NCI-H1694 (cell line): ENCODE results near the gene RBKS.
A peak's percentile ranks its signal among the peaks of the same experiment; 100 is the strongest.

Experiments used
- DNase-seq: peaks from one replicate; lab custom pipeline; 2025; lab: John Stamatoyannopoulos, UW

The RBKS gene

GRCh38 chr2:27890146-27890923 lies at the start of gene RBKS, which contains the start of gene BABAM2:
RBKS (minus strand) TSS chr2:27890387; CDS start chr2:27890345, 42 bp downstream.
BABAM2 (plus strand) TSS chr2:27890729; CDS start chr2:27894557, 3,828 bp downstream.
- DNase-seq = peak; percentile 45

- no peak for DNase-seq
These were observed 44.8 kb upstream of the RBKS start for GRCh38 chr2:27935026-27935425.

- DNase-seq = no peak
These were observed 42.2 kb upstream of the RBKS start for GRCh38 chr2:27932396-27932795.

GRCh38 chr2:27931361-27931950 lies 41.3 kb upstream of the RBKS start:
- no peak for DNase-seq

GRCh38 chr2:27929916-27930486 lies 39.8 kb upstream of the RBKS start:
- DNase-seq = no peak

GRCh38 chr2:27925766-27926472 lies 35.7 kb upstream of the RBKS start:
- DNase-seq = no peak

- DNase-seq = no peak
These were observed 32.7 kb upstream of the RBKS start for GRCh38 chr2:27922842-27923241.

- no peak for DNase-seq
These were observed 31.8 kb upstream of the RBKS start for GRCh38 chr2:27921880-27922547.

- DNase-seq = no peak
These were observed 31.2 kb upstream of the RBKS start for GRCh38 chr2:27921424-27921823.

- no peak for DNase-seq
These were observed 30.1 kb upstream of the RBKS start for GRCh38 chr2:27920148-27920885.

GRCh38 chr2:27916293-27916995 lies 26.3 kb upstream of the RBKS start:
- DNase-seq = no peak

GRCh38 chr2:27915874-27916273 lies 25.7 kb upstream of the RBKS start:
- no peak for DNase-seq

GRCh38 chr2:27915191-27915590 lies 25.0 kb upstream of the RBKS start:
- DNase-seq = no peak

- DNase-seq = no peak
These were observed 24.6 kb upstream of the RBKS start for GRCh38 chr2:27914805-27915175.

- no peak for DNase-seq
These were observed 24.0 kb upstream of the RBKS start for GRCh38 chr2:27914041-27914804.

- no peak for DNase-seq
These were observed 22.3 kb upstream of the RBKS start for GRCh38 chr2:27912512-27912911.

GRCh38 chr2:27911458-27912210 lies 21.4 kb upstream of the RBKS start:
- DNase-seq = no peak

- DNase-seq = no peak
These were observed 19.7 kb upstream of the RBKS start for GRCh38 chr2:27909901-27910300.

GRCh38 chr2:27907547-27907946 lies 17.4 kb upstream of the RBKS start:
- DNase-seq = no peak
